ENCODE data around the gene SPOCK2. TPM values are rescaled to one million over a fixed set of nuclear protein-coding genes. Genes with fewer than 3 reads are reported as not detected.

The SPOCK2 gene
- total RNA-seq, 1 donor from 2014 or later = 0.54 TPM

GRCh38 chr10:72067463-72068125, 20.8 kb downstream of the SPOCK2 start:
- Mint-ChIP-seq H3K36me3 (ENCODE audit: unreplicated experiment) (peaks cover 4% of the 10 kb centered on the region), H3K27me3 (ENCODE audit: unreplicated experiment) (no peaks in the 10 kb centered on the region), H3K4me1 (ENCODE audit: unreplicated experiment) (peaks cover 18% of the 10 kb centered on the region), H3K4me3 (ENCODE audit: unreplicated experiment) (no peak overlapping the region), H3K9me3 (ENCODE audit: unreplicated experiment) (peaks cover 5% of the 10 kb centered on the region), H3K27ac (ENCODE audit: unreplicated experiment) (no peak overlapping the region)
- TF ChIP-seq, protein P1, sequence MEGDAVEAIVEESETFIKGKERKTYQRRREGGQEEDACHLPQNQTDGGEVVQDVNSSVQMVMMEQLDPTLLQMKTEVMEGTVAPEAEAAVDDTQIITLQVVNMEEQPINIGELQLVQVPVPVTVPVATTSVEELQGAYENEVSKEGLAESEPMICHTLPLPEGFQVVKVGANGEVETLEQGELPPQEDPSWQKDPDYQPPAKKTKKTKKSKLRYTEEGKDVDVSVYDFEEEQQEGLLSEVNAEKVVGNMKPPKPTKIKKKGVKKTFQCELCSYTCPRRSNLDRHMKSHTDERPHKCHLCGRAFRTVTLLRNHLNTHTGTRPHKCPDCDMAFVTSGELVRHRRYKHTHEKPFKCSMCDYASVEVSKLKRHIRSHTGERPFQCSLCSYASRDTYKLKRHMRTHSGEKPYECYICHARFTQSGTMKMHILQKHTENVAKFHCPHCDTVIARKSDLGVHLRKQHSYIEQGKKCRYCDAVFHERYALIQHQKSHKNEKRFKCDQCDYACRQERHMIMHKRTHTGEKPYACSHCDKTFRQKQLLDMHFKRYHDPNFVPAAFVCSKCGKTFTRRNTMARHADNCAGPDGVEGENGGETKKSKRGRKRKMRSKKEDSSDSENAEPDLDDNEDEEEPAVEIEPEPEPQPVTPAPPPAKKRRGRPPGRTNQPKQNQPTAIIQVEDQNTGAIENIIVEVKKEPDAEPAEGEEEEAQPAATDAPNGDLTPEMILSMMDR (IDR thresholded peaks at IDR 0.05) = no peak
- DNase-seq (ENCODE audit: extremely low spot score, unreplicated experiment) = no peak

GRCh38 chr10:72066318-72067284, 21.8 kb downstream of the SPOCK2 start:
- TF ChIP-seq, protein P1 (IDR thresholded peaks at IDR 0.05) = no peak
- Mint-ChIP-seq H3K4me3 (ENCODE audit: unreplicated experiment) (no peak overlapping the region), H3K27me3 (ENCODE audit: unreplicated experiment) (no peaks in the 10 kb centered on the region), H3K9me3 (ENCODE audit: unreplicated experiment) (peaks cover 3% of the 10 kb centered on the region), H3K27ac (ENCODE audit: unreplicated experiment) (no peak overlapping the region), H3K4me1 (ENCODE audit: unreplicated experiment) (peaks cover 18% of the 10 kb centered on the region), H3K36me3 (ENCODE audit: unreplicated experiment) (peaks cover 3% of the 10 kb centered on the region)
- DNase-seq (ENCODE audit: extremely low spot score, unreplicated experiment) = no peak

GRCh38 chr10:72065439-72066025, 22.8 kb downstream of the SPOCK2 start:
- no peaks in the 10 kb centered on the region for H3K36me3 Mint-ChIP-seq (ENCODE audit: unreplicated experiment)
- peaks cover 18% of the 10 kb centered on the region for H3K4me1 Mint-ChIP-seq (ENCODE audit: unreplicated experiment)
- no peak overlapping the region for H3K4me3 Mint-ChIP-seq (ENCODE audit: unreplicated experiment)
- H3K9me3 Mint-ChIP-seq (ENCODE audit: unreplicated experiment) = no peaks in the 10 kb centered on the region
- DNase-seq (ENCODE audit: extremely low spot score, unreplicated experiment) = no peak
- TF ChIP-seq, protein P1 (IDR thresholded peaks at IDR 0.05) = no peak
- no peaks in the 10 kb centered on the region for H3K27me3 Mint-ChIP-seq (ENCODE audit: unreplicated experiment)
- no peak overlapping the region for H3K27ac Mint-ChIP-seq (ENCODE audit: unreplicated experiment)

GRCh38 chr10:72063703-72064391, 24.5 kb downstream of the SPOCK2 start:
- DNase-seq (ENCODE audit: extremely low spot score, unreplicated experiment) = no peak
- no peak overlapping the region for H3K27ac Mint-ChIP-seq (ENCODE audit: unreplicated experiment)
- no peaks in the 10 kb centered on the region for H3K36me3 Mint-ChIP-seq (ENCODE audit: unreplicated experiment)
- no peaks in the 10 kb centered on the region for H3K9me3 Mint-ChIP-seq (ENCODE audit: unreplicated experiment)
- TF ChIP-seq, protein P1 (IDR thresholded peaks at IDR 0.05) = no peak
- H3K27me3 Mint-ChIP-seq (ENCODE audit: unreplicated experiment) = peaks cover 6% of the 10 kb centered on the region
- H3K4me3 Mint-ChIP-seq (ENCODE audit: unreplicated experiment) = no peak overlapping the region
- H3K4me1 Mint-ChIP-seq (ENCODE audit: unreplicated experiment) = peaks cover 16% of the 10 kb centered on the region
